ENCODE measurements around the gene MYEOV. TPM values are rescaled to one million over a fixed set of nuclear protein-coding genes. Genes with fewer than 3 reads are reported as not detected.

MYEOV gene
- total and polyA plus RNA-seq, 2 donors (not counting 1 experiment from before 2014, with no cell fraction given) = 0.72 TPM; not detected in 1

DNA sequence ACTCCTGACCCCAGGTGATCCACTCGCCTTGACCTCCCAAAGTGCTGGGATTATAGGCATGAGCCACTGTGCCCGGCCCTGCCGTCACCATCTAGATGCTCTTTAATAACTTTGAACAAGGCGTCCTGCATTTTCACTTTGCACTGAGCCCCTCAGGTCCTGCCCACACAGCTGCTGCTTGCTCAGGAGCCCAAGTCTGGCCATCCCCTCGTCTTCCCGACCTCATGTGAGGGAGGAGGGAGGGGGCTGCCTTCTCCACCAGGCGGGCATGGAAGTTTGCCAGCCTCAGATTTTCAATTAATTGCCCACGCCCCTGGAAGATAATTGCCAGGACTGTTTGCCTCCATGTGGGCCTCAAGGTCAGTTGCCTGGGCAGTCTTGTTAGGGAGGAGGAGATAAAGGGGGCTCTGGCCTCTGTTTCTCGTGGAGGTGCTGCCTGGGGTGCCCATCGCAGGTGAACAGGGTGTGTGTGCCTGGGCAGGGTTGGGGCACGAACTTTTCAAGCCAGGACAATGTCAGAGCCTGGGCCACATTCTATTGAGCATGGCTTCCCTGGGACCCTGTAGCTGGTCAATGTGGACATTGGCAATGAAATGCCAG, 27.9 kb upstream of the MYEOV start:
- TF ChIP-seq, protein P1, sequence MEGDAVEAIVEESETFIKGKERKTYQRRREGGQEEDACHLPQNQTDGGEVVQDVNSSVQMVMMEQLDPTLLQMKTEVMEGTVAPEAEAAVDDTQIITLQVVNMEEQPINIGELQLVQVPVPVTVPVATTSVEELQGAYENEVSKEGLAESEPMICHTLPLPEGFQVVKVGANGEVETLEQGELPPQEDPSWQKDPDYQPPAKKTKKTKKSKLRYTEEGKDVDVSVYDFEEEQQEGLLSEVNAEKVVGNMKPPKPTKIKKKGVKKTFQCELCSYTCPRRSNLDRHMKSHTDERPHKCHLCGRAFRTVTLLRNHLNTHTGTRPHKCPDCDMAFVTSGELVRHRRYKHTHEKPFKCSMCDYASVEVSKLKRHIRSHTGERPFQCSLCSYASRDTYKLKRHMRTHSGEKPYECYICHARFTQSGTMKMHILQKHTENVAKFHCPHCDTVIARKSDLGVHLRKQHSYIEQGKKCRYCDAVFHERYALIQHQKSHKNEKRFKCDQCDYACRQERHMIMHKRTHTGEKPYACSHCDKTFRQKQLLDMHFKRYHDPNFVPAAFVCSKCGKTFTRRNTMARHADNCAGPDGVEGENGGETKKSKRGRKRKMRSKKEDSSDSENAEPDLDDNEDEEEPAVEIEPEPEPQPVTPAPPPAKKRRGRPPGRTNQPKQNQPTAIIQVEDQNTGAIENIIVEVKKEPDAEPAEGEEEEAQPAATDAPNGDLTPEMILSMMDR (IDR thresholded peaks at IDR 0.05) = no peak
- no peak for TF ChIP-seq EZH2 (IDR thresholded peaks at IDR 0.05; ENCODE audit: borderline replicate concordance, insufficient read depth, low read depth, low read length, poor library complexity, severe bottlenecking)
- 95% methylated on average over 9 of the region's 11 CpGs for WGBS (ENCODE audit: insufficient coverage)
- CTCF ChIA-PET = interaction anchor here (0.6 kb wide), 1 partner anchor 334 kb away, joined by 4 read pairs; no protein-coding TSS in a partner anchor
- POLR2A ChIA-PET = no interaction called here
- Mint-ChIP-seq H3K9me3 (ENCODE audit: insufficient read depth) (no peaks in the 10 kb centered on the region), H3K4me3 (no peak overlapping the region), H3K27me3 (peaks cover 6% of the 10 kb centered on the region), H3K4me1 (no peaks in the 10 kb centered on the region), H3K27ac (no peak overlapping the region)
- no peak overlapping the region for H3K4me2 ChIP-seq (replicated peaks; ENCODE audit: low read depth, low read length, poor library complexity, severe bottlenecking)
- H3K9me3 ChIP-seq (ENCODE audit: control extremely low read depth in 1 of 3, control insufficient read depth in 2 of 3, insufficient read depth in 1 of 3, low read length in 2 of 3) = no peaks in the 10 kb centered on the region
- peaks cover 0 to 2% (median 0%) of the 10 kb centered on the region in 4 experiments for H3K27me3 ChIP-seq (replicated peaks in 1 of 4; ENCODE audit: control extremely low read depth in 1 of 4, control insufficient read depth in 3 of 4, insufficient read depth in 4 of 4, low read length in 3 of 4)
- no peak for ATAC-seq (ENCODE audit: low read depth)
- H4K20me1 ChIP-seq (ENCODE audit: control insufficient read depth, insufficient read depth, low read length, poor library complexity, severe bottlenecking) = no peaks in the 10 kb centered on the region
- no peaks in the 10 kb centered on the region for H3K79me2 ChIP-seq (ENCODE audit: control insufficient read depth, insufficient read depth, low read length)
- no peak overlapping the region for H2AFZ ChIP-seq (ENCODE audit: insufficient read depth, low read depth, low read length, poor library complexity, severe bottlenecking)
- no peaks in the 10 kb centered on the region for H3K36me3 ChIP-seq (replicated peaks in 1 of 2; ENCODE audit: control extremely low read depth in 1 of 2, control insufficient read depth in 1 of 2, extremely low read depth in 1 of 2, insufficient read depth in 2 of 2, low read length in 1 of 2)
- intact Hi-C loops (cut with micrococcal nuclease) = no loop called here
- DNase-seq = no peak
- H3K4me1 ChIP-seq (ENCODE audit: control insufficient read depth in 2 of 2, insufficient read depth in 2 of 2, low read length in 2 of 2) = no peaks in the 10 kb centered on the region
- no peak overlapping the region for H3K9ac ChIP-seq (ENCODE audit: low read length)
- no peak overlapping the region for H3K4me3 ChIP-seq (ENCODE audit: control extremely low read depth in 1 of 5, extremely low read depth in 1 of 5, insufficient read depth in 1 of 5, low read depth in 2 of 5, low read length in 4 of 5)
- H3K27ac ChIP-seq (ENCODE audit: low read length in 2 of 2) = no peak overlapping the region

DNA sequence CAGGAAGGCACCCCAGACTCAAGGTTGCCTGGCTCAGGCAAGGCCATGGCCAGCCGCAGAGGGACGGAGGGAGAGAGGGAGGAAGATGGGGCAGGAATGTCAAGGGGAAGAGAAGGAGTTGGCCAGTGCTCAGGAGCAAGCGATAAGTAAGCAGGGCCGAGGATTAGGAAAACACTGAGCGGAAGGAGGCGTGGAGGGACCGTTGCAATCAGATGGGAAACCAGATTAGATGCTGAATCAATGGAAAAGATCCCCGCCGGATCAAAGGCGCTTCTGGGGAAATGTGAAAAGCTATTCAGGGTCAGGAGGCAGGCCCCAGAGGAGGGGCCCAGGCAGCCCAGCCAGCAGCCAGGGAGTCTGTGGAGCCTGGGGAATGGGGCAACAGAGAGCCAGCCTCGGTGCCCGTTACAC, 26.6 kb upstream of the MYEOV start:
- intact Hi-C loops (cut with micrococcal nuclease) = no loop called here
- no peaks in the 10 kb centered on the region for H3K4me1 ChIP-seq (ENCODE audit: control insufficient read depth in 2 of 2, insufficient read depth in 2 of 2, low read length in 2 of 2)
- H3K9me3 ChIP-seq (ENCODE audit: control extremely low read depth in 1 of 3, control insufficient read depth in 2 of 3, insufficient read depth in 1 of 3, low read length in 2 of 3) = no peaks in the 10 kb centered on the region
- H3K4me3 ChIP-seq (ENCODE audit: control extremely low read depth in 1 of 5, extremely low read depth in 1 of 5, insufficient read depth in 1 of 5, low read depth in 2 of 5, low read length in 4 of 5) = no peak overlapping the region
- H4K20me1 ChIP-seq (ENCODE audit: control insufficient read depth, insufficient read depth, low read length, poor library complexity, severe bottlenecking) = no peaks in the 10 kb centered on the region
- POLR2A ChIA-PET = no interaction called here
- DNase-seq (no peak), ATAC-seq (ENCODE audit: low read depth) (no peak)
- CTCF ChIA-PET = no interaction called here
- no peak overlapping the region for H3K4me2 ChIP-seq (replicated peaks; ENCODE audit: low read depth, low read length, poor library complexity, severe bottlenecking)
- 97% methylated on average over 12 of the region's 12 CpGs for WGBS (ENCODE audit: insufficient coverage)
- Mint-ChIP-seq H3K27me3 (peaks cover 6% of the 10 kb centered on the region), H3K27ac (no peak overlapping the region), H3K9me3 (ENCODE audit: insufficient read depth) (no peaks in the 10 kb centered on the region), H3K4me3 (no peak overlapping the region), H3K4me1 (no peaks in the 10 kb centered on the region)
- TF ChIP-seq, protein P1 (IDR thresholded peaks at IDR 0.05) = no peak
- no peak for TF ChIP-seq EZH2 (IDR thresholded peaks at IDR 0.05; ENCODE audit: borderline replicate concordance, insufficient read depth, low read depth, low read length, poor library complexity, severe bottlenecking)
- peaks cover 0 to 2% (median 0%) of the 10 kb centered on the region in 4 experiments for H3K27me3 ChIP-seq (replicated peaks in 1 of 4; ENCODE audit: control extremely low read depth in 1 of 4, control insufficient read depth in 3 of 4, insufficient read depth in 4 of 4, low read length in 3 of 4)
- no peaks in the 10 kb centered on the region for H3K36me3 ChIP-seq (replicated peaks in 1 of 2; ENCODE audit: control extremely low read depth in 1 of 2, control insufficient read depth in 1 of 2, extremely low read depth in 1 of 2, insufficient read depth in 2 of 2, low read length in 1 of 2)
- H3K27ac ChIP-seq (ENCODE audit: low read length in 2 of 2) = no peak overlapping the region
- no peak overlapping the region for H2AFZ ChIP-seq (ENCODE audit: insufficient read depth, low read depth, low read length, poor library complexity, severe bottlenecking)
- H3K9ac ChIP-seq (ENCODE audit: low read length) = no peak overlapping the region
- no peaks in the 10 kb centered on the region for H3K79me2 ChIP-seq (ENCODE audit: control insufficient read depth, insufficient read depth, low read length)
